Activated naive CD8-positive, alpha-beta T cell treated with anti-CD3 and anti-CD28 coated beads for 36 hours (primary cell): Measurements from ENCODE around the gene HEBP1. TPM values are rescaled to one million over a fixed set of nuclear protein-coding genes. Genes with fewer than 3 reads are reported as not detected.

ENCODE experiments used
- DNase-seq: peaks from one replicate; pipeline ENCODE4 v3.0.0; 2021
- H3K27ac Mint-ChIP-seq: one replicate; pipeline ENCODE4 v1.8.0; 2022; ENCODE audit warnings: mild to moderate bottlenecking, moderate library complexity, mixed read lengths
- H3K27me3 Mint-ChIP-seq: one replicate; pipeline ENCODE4 v1.8.0; 2022; ENCODE audit warnings: mild to moderate bottlenecking, mixed read lengths
- H3K36me3 Mint-ChIP-seq: one replicate; pipeline ENCODE4 v1.8.0; 2021; ENCODE audit warnings: mild to moderate bottlenecking, mixed read lengths
- H3K4me1 Mint-ChIP-seq: one replicate; pipeline ENCODE4 v1.8.0; 2021; ENCODE audit warnings: mixed read lengths
- H3K4me3 Mint-ChIP-seq: one replicate; pipeline ENCODE4 v1.8.0; 2022; ENCODE audit warnings: mild to moderate bottlenecking, moderate library complexity, mixed read lengths
- H3K9me3 Mint-ChIP-seq: one replicate; pipeline ENCODE4 v1.8.0; 2022; ENCODE audit warnings: mixed read lengths
- total RNA-seq, 2 experiments: library from RNA; stranded (reverse); gene quantifications; one replicate each; pipeline ENCODE4 v1.2.3, GENCODE V29; 2021

The HEBP1 gene
- total RNA-seq, 2 experiments from 2014 or later, result 21.0 to 21.2 TPM

DNA sequence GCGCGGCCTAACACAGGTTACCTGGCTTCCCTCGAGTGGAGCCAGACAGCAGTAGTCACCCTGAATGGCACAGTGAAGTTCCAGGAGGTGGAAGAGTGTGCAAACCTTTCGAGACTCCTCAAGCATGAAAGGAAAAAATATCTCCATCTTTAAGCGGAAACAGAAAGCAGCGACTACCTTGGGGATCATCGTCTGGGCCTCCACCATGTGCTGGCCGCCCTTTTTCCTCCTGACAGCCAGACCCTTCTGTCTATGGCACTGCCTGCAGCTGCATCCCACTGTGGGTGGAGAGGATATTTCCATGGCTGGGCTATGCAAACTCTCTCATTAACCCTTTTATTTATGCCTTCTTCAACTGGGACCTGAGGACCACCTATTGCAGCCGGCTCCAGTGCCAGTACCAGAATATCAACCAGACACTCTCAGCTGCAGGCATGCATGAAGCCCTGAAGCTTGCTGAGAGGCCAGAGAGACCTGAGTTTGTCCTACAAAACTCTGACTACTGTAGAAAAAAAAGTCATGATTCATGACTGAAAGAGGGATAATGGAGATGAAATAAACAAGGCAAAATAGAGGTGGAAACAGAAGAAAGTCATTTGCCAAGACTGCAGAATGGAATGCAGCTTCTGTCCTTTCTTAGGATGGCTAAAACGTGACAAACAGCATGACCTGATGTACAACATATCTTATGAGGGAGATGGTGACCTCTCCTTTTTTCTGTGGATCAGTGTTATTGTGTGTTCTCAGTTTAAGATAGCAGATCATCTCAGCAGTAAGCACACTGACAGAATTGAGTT is 2.4 kb upstream of the HEBP1 start:
- peak overlapping the region; percentile 66 for H3K4me3 Mint-ChIP-seq
- H3K4me1 Mint-ChIP-seq, result peaks cover 20% of the 10 kb centered on the region
- H3K36me3 Mint-ChIP-seq, result no peaks in the 10 kb centered on the region

DNA sequence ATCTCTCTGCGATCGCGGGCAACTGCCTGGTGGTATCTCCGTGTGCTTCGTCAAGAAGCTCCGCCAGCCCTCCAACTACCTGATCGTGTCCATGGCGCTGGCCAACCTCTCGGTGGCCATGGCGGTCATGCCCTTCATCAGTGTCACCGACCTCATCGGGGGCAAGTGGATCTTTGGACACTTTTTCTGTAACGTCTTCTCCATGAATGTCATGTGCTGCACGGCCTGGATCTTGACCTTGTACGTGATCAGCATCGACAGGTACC is 1.6 kb upstream of the HEBP1 start:
- peaks cover 17% of the 10 kb centered on the region for H3K27me3 Mint-ChIP-seq
- H3K27ac Mint-ChIP-seq, result no peak overlapping the region
- no peaks in the 10 kb centered on the region for H3K9me3 Mint-ChIP-seq
- H3K4me1 Mint-ChIP-seq, result peaks cover 24% of the 10 kb centered on the region
- H3K4me3 Mint-ChIP-seq, result peak overlapping the region; percentile 66
- no peak for DNase-seq
- H3K36me3 Mint-ChIP-seq, result no peaks in the 10 kb centered on the region

More for the DNA sequence above, 2.4 kb upstream of the HEBP1 start:
- no peak overlapping the region for H3K27ac Mint-ChIP-seq
- H3K9me3 Mint-ChIP-seq, result no peaks in the 10 kb centered on the region
- DNase-seq, result no peak
- peaks cover 17% of the 10 kb centered on the region for H3K27me3 Mint-ChIP-seq

DNA sequence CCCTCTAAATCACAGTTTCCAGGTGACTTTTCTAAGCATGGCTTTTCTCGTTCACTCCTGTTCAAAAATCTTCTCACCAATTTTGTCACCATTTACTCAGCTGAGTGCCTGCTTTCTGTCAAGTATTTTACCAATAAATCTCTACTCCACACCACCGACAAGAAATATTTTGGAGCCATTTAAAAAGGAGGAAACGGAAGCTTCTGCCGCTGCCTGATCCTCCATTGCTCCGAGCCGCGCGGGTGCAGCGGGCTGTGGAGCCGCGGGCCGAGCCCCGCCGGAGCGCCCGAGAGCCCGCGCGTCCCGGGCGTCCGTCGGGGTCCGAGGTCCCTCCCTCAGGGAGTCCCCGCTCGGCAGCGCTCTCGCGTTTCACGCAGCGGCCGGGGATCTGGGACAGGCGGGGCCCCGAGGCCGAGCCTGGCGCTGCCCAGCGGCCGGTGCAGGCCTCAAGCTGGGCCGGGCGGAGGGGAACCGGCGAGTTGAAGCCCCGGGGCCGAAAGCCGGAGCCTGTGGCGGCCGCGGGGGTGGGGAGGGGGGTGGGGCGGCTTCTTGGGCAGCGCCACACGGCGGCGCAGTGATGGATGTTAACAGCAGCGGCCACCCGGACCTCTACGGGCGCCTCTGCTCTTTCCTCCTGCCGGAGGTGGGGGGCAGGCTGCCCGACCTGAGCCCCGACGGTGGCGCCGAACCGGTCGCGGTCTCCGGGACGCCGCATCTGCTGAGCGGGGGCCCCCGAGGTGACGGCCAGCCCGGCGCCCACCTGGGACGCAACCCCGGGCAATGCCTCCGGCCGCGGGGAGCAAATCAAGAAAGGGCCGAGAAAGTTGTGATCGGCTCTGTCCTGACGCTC is 1.1 kb upstream of the HEBP1 start:
- Mint-ChIP-seq H3K27me3 (peaks cover 17% of the 10 kb centered on the region), H3K27ac (peak overlapping the region; percentile 1), H3K4me3 (peak overlapping the region; percentile 79), H3K9me3 (no peaks in the 10 kb centered on the region), H3K36me3 (no peaks in the 10 kb centered on the region), H3K4me1 (peaks cover 24% of the 10 kb centered on the region)
- DNase-seq, result peak; percentile 50

DNA sequence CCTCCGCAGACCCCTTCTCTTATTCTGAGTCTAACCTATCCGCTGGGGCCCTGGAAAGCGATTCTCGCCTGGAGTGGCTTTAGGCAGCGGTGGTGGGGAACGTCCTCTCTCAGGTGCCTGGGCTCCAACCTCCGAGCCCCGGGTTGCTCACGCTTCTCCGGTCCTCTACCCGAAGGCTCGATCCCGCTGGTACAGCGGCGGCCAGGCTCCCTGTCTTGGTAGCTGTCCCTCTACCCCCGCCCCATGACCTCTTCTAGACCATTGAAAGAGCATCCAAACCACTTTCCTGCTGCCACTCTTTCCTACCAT is 505 bp upstream of the HEBP1 start:
- Mint-ChIP-seq H3K27me3 (peaks cover 17% of the 10 kb centered on the region), H3K9me3 (no peaks in the 10 kb centered on the region), H3K4me1 (peaks cover 24% of the 10 kb centered on the region), H3K4me3 (peak overlapping the region; percentile 79), H3K27ac (peak overlapping the region; percentile 1), H3K36me3 (no peaks in the 10 kb centered on the region)
- no peak for DNase-seq

DNA sequence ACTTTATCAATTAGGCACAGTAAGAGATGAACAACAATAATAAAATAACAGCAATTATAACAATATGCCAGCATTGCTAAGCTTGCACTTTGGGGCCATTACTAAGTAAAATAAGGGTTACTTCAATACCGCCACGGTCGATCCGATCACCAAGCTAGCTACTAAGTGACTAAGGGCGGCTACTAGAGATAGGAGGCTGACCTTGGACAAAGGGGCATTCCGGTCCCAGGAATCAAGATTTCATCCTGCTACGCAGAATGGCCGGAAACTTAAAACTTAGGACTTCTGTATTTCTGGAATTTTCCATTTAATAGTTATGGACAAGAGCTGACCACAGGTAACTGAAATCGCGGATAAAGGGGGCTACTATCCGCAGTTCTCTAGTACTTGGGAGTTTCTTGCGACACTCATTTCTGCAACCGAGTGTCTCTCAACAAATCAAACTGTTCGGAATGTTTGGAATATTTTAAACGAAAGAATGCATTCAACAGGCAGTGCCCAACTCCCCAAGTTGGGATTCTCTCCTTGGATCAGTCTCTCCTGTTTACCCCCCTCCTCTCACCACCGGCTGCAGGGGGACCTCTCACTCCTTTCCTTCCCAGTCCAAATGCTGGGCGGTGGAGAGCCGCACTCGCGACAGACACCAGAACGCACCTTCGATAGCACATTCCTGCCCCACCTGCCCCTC is 650 bp downstream of the HEBP1 start:
- Mint-ChIP-seq H3K9me3 (no peaks in the 10 kb centered on the region), H3K4me1 (peaks cover 24% of the 10 kb centered on the region), H3K4me3 (peak overlapping the region; percentile 79), H3K36me3 (no peaks in the 10 kb centered on the region), H3K27me3 (peaks cover 17% of the 10 kb centered on the region), H3K27ac (peak overlapping the region; percentile 53)
- no peak for DNase-seq

- DNase-seq, result no peak
- H3K4me1 Mint-ChIP-seq, result peaks cover 26% of the 10 kb centered on the region
- no peaks in the 10 kb centered on the region for H3K9me3 Mint-ChIP-seq
- H3K27me3 Mint-ChIP-seq, result peaks cover 14% of the 10 kb centered on the region
- peaks cover 6% of the 10 kb centered on the region for H3K36me3 Mint-ChIP-seq
- H3K4me3 Mint-ChIP-seq, result no peak overlapping the region
- H3K27ac Mint-ChIP-seq, result no peak overlapping the region
Observed at GRCh38 chr12:12998248-12998647, 1.8 kb downstream of the HEBP1 start.

GRCh38 chr12:12997734-12998133 is 2.3 kb downstream of the HEBP1 start:
- no peak overlapping the region for H3K27ac Mint-ChIP-seq
- DNase-seq, result no peak
- H3K4me3 Mint-ChIP-seq, result no peak overlapping the region
- peaks cover 30% of the 10 kb centered on the region for H3K4me1 Mint-ChIP-seq
- H3K36me3 Mint-ChIP-seq, result peaks cover 8% of the 10 kb centered on the region
- H3K9me3 Mint-ChIP-seq, result no peaks in the 10 kb centered on the region
- peaks cover 10% of the 10 kb centered on the region for H3K27me3 Mint-ChIP-seq

GRCh38 chr12:12997156-12997555 is 2.9 kb downstream of the HEBP1 start:
- H3K36me3 Mint-ChIP-seq, result peaks cover 8% of the 10 kb centered on the region
- no peak overlapping the region for H3K27ac Mint-ChIP-seq
- H3K4me3 Mint-ChIP-seq, result no peak overlapping the region
- H3K4me1 Mint-ChIP-seq, result peaks cover 32% of the 10 kb centered on the region
- DNase-seq, result no peak
- H3K9me3 Mint-ChIP-seq, result no peaks in the 10 kb centered on the region
- H3K27me3 Mint-ChIP-seq, result peaks cover 6% of the 10 kb centered on the region

DNA sequence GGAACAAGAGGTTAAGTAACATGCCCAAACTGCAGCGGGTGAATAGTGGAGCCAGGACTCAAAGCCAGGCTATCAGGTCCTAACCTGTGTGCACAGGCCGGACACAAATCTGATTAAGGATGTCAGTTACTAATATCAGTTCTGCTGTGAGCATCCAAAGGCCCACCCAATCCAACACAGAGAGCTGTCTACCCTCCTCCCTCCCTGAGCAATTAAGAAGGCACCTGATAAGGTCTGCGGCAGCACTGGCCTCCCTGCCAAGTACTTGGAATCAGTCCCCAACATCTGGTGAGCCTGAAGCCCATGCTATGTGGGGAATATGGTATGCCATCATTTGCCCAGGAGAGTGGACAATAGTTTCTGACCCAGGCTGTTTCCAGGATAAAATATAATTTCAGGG is 3.9 kb downstream of the HEBP1 start:
- Mint-ChIP-seq H3K27ac (no peak overlapping the region), H3K4me1 (peaks cover 28% of the 10 kb centered on the region), H3K4me3 (no peak overlapping the region), H3K9me3 (no peaks in the 10 kb centered on the region), H3K36me3 (peaks cover 8% of the 10 kb centered on the region), H3K27me3 (no peaks in the 10 kb centered on the region)
- DNase-seq, result no peak

GRCh38 chr12:12995088-12995487 is 5.0 kb downstream of the HEBP1 start:
- no peaks in the 10 kb centered on the region for H3K9me3 Mint-ChIP-seq
- no peaks in the 10 kb centered on the region for H3K27me3 Mint-ChIP-seq
- peaks cover 8% of the 10 kb centered on the region for H3K36me3 Mint-ChIP-seq

GRCh38 chr12:12993367-12993766 is 6.7 kb downstream of the HEBP1 start:
- peaks cover 14% of the 10 kb centered on the region for H3K4me1 Mint-ChIP-seq
- no peaks in the 10 kb centered on the region for H3K9me3 Mint-ChIP-seq
- no peak for DNase-seq
- H3K36me3 Mint-ChIP-seq, result peaks cover 8% of the 10 kb centered on the region
- no peak overlapping the region for H3K4me3 Mint-ChIP-seq
- no peak overlapping the region for H3K27ac Mint-ChIP-seq
- H3K27me3 Mint-ChIP-seq, result no peaks in the 10 kb centered on the region

More at GRCh38 chr12:12995088-12995487, 5.0 kb downstream of the HEBP1 start:
- H3K4me3 Mint-ChIP-seq, result no peak overlapping the region
- H3K4me1 Mint-ChIP-seq, result peaks cover 24% of the 10 kb centered on the region
- no peak overlapping the region for H3K27ac Mint-ChIP-seq
- DNase-seq, result no peak

GRCh38 chr12:12992418-12993130 is 7.5 kb downstream of the HEBP1 start:
- H3K27me3 Mint-ChIP-seq, result no peaks in the 10 kb centered on the region
- H3K4me3 Mint-ChIP-seq, result no peak overlapping the region
- H3K36me3 Mint-ChIP-seq, result peaks cover 8% of the 10 kb centered on the region
- DNase-seq, result no peak
- no peaks in the 10 kb centered on the region for H3K9me3 Mint-ChIP-seq
- no peak overlapping the region for H3K27ac Mint-ChIP-seq
- H3K4me1 Mint-ChIP-seq, result peaks cover 14% of the 10 kb centered on the region

DNA sequence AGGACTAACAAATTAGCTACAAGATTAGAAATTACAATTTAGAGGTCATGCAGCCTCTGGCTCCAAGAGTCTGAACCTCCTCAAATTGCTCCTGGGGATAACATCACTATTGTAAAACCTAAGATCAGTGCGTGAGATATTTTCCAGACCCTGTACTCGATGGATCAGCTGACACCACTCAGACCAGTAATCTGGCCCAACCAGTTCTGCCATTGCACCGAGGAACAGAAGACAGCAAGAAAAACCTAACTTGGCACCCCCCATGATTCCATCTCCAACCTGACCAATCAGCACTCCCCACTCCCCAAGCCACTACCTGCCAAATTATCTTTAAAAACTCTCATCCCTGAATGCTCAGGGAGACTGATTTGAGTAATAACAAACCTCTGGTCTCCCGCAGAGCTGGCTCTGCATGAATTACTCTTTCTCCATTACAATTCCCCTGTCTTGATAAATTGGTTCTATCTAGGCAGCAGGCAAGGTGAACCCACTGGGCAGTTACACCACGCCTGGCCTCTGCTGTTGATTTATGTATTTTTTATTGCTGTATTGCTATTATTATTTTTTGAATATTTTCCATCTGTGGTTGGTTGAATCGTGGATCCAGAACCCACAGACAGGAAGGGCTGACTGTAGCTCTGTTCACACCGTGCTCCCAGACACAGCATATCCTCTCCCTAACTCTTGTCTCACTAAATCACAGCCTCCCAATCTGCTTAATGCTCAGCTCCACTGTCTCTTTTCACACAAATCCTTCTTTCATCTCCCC is 9.2 kb downstream of the HEBP1 start:
- Mint-ChIP-seq H3K27ac (no peak overlapping the region), H3K4me3 (no peak overlapping the region), H3K4me1 (peaks cover 10% of the 10 kb centered on the region), H3K36me3 (peaks cover 8% of the 10 kb centered on the region), H3K9me3 (no peaks in the 10 kb centered on the region), H3K27me3 (no peaks in the 10 kb centered on the region)
- DNase-seq, result no peak

GRCh38 chr12:12987421-12987820 is 12.6 kb downstream of the HEBP1 start:
- H3K4me1 Mint-ChIP-seq, result peaks cover 7% of the 10 kb centered on the region
- no peak overlapping the region for H3K27ac Mint-ChIP-seq
- no peak overlapping the region for H3K4me3 Mint-ChIP-seq

More at GRCh38 chr12:12987421-12987820, 12.6 kb downstream of the HEBP1 start:
- Mint-ChIP-seq H3K9me3 (no peaks in the 10 kb centered on the region), H3K36me3 (peaks cover 1% of the 10 kb centered on the region), H3K27me3 (no peaks in the 10 kb centered on the region)
- no peak for DNase-seq
